T-helper 1 cell (primary cell): Measurements from ENCODE around the gene GNA12.
"Not testable (repeated sequence)": the region's sequence is repeated elsewhere in the genome, so short reads cannot be mapped to it uniquely, and the experiment has no call there.

Experiments
- DNase-seq, 5 donors: peaks; one replicate each; pipeline ENCODE4 v3.0.0-alpha.2; 2012 to 2020

The GNA12 gene

GRCh38 chr7:2688409-2689342 lies 155.4 kb downstream of the GNA12 start:
- DNase-seq: no peak

GRCh38 chr7:2687881-2688318 lies 156.2 kb downstream of the GNA12 start, which contains the start of gene AMZ1:
Gene AMZ1 (plus strand): TSS chr7:2688202. CDS start chr7:2700452, 12,250 bp downstream.
- no peak for DNase-seq

GRCh38 chr7:2687338-2687869 lies 156.7 kb downstream of the GNA12 start:
- DNase-seq: no peak

GRCh38 chr7:2686101-2686500 lies 158.0 kb downstream of the GNA12 start:
- no peak for DNase-seq

- no peak for DNase-seq
Measured at GRCh38 chr7:2684501-2684900, 159.6 kb downstream of the GNA12 start.

- no peak for DNase-seq
Measured at GRCh38 chr7:2681929-2682799, 161.9 kb downstream of the GNA12 start.

GRCh38 chr7:2680792-2681490 lies 163.2 kb downstream of the GNA12 start:
- peak in 2 of 5 donors; percentile 32 to 40 for DNase-seq

GRCh38 chr7:2680256-2680655 lies 163.9 kb downstream of the GNA12 start:
- no peak for DNase-seq

GRCh38 chr7:2679135-2680127 lies 164.7 kb downstream of the GNA12 start:
- not testable (repeated sequence) for DNase-seq

GRCh38 chr7:2678454-2678853 lies 165.7 kb downstream of the GNA12 start:
- not testable (repeated sequence) for DNase-seq
